NCI-H1694 treated with DMSO at 0.1 percent for 48 hours (cell line): ENCODE data around the gene CUL1.

Experiments
- DNase-seq: peaks from one replicate; lab custom pipeline; 2025; lab: John Stamatoyannopoulos, UW

The CUL1 gene

GRCh38 chr7:148761499-148762278 lies 63.0 kb downstream of the CUL1 start:
- DNase-seq = no peak

DNA sequence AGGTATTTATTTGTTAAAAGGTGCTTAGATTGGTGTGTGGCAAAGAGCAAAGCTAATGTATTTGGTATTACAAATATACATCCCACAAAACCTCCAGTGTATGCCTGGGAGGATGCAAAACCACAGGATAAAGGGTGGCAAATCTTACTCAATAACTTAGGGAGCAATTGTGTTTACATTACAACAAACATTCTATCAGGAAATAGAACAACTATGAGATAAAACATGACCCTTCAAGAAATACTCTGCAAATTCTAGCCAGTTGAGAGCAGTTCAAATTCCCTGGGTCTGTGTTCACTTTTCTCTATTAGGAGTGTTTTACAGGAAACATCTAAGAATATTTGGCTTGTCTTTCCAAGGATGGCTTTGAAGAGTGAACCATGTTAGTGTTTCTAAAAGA lies 64.9 kb downstream of the CUL1 start:
- no peak for DNase-seq

GRCh38 chr7:148770004-148770403 lies 71.3 kb downstream of the CUL1 start:
- DNase-seq = no peak

DNA sequence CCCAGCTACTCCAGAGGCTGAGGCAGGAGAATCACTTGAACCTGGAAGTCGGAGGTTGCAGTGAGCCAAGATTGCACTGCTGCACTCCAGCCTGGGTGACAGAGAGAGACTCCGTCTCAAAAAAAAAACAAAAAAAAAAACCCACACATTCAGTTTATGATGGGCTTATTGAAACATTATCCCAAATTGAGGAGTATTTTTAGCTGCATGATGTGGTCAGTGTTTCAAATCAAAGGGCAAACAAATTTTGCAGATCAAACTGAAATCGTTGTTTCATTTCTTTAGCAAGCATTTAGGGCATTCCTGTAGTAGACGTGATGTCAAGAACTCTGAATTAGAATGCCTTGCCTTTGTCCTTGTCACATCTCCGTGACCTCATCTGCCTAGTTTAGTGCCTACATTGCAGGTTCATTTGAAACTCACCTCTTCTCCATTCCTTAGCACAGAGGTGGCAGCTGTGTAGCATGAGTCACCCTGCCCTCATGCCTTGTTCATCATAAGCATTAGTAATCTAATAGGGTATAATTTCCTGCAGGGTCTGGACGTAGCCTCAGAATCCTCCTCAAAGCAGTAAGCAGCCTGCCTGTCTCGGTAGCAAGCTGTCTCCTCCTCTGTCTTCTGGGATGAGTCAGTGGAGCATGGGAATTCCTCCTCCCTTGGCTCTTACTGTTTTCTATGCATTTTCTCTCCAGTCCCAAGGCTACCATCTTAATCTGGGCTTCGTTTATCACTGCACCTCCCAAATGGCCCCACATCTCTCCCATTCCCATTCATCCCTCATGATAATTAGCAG lies 73.8 kb downstream of the CUL1 start:
- no peak for DNase-seq

- no peak for DNase-seq
These were observed 74.6 kb downstream of the CUL1 start for GRCh38 chr7:148773334-148773733.

DNA sequence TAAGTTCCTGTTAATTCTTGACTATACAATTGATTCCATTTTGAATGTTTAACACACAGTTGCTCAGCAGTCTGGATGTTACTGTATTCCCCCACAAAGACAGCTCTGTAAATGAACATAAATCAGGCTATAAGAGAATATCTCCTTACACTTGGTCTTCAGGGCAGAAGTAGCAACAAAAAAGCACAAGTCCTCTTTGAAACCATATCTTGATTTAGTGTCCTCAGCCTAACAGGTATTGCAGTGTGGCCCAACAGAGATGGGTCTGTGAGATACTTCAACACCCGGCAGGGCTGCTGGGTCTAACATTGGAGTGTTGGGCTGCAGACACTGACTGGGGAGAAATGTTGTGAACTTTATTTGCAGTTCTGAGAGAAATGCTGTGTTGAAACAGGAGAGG lies 75.8 kb downstream of the CUL1 start:
- no peak for DNase-seq

DNA sequence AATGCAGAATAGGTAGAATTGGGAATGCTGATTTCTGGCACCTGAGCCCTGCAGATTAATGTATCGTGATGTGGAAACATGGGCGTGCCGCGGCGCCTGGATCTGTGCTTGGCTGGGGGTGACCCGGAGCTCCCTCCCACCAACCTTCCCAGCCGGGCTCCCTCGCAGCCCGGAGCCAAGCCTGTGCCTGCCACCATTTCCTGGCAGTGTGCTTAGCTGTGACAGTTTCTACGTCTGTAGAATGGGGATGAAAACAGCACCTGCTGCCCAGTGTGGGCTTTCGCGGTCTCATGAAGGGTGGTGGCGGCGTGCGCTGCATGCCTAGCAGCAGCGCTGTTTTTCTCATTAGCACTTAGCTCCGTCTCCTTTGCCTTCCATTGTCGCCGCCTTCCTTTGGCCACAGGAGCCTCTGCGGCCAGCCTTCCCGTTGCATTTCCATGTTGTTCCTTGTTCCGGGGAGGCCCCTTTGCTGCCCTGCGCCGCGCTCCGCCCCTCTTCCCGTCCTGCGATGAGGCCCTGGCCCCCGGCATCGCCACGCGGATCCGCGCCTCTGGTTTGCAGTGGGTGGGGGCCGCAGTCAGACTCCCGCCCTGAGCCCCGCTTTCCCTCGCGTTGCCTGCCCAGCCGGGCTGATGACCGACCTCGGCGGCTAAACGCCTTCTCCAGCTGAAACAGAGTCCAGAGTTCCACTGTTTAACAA lies 84.2 kb downstream of the CUL1 start:
- no peak for DNase-seq

- no peak for DNase-seq
These were observed 85.3 kb downstream of the CUL1 start for GRCh38 chr7:148783801-148784527.

DNA sequence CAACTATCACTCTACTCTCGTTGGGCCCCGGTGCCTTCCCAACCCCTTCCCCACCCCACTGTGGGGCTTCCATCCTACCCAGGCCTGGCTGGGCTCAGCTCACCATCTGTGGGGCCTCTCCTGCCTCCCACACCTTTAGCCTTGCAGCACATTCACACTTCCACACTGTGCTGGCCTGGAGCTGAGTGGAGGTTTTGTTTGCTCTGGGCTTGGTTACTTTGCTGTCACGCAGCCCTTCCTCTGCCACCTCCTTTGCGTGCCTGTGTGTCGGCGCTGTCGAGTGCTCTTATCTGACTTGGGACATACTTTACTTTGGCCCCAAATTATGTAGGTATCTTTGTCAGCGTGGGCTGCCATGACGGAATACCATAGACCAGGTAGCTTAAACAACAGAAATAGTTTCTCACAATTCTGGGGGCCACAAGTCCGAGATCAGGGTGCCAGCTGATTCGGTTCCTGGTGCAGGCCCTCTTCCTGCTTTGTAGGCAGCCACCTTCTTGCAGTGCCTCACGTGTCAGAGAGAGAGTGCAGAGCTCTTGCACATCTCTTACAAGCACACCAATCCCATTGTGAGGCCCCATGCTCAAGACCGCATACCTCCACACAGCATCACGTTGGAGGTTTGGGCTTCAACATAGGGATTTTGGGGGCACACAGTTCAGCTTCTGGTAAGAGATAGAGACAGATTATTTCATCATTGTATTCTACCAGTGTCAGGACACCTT lies 89.0 kb downstream of the CUL1 start:
- DNase-seq = no peak

DNA sequence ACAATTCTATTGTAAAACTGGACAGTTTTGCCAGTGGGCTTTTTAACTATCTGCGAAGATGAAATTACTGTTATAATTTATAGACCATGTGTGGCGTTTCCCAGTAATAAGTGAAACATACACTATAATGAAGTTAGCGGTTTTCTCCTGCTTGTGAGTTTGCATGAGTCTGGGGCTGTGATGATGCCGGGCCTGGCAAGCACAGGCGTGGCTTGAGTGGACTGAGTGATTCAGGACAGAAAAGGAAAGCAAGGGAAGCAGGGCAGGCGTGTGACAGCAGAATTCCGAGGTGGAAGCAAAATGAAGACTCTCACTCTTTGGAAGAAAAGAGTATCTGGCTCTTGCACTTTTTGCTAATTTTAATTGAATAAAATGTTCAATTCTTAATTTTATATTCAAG lies 90.5 kb downstream of the CUL1 start:
- DNase-seq = no peak

GRCh38 chr7:148790131-148790726 lies 91.5 kb downstream of the CUL1 start:
- DNase-seq = no peak

GRCh38 chr7:148790850-148791249 lies 92.1 kb downstream of the CUL1 start:
- DNase-seq = no peak

- DNase-seq = no peak
These were observed 92.8 kb downstream of the CUL1 start for GRCh38 chr7:148791546-148791945.

- DNase-seq = no peak
These were observed 94.9 kb downstream of the CUL1 start for GRCh38 chr7:148793590-148793989.

DNA sequence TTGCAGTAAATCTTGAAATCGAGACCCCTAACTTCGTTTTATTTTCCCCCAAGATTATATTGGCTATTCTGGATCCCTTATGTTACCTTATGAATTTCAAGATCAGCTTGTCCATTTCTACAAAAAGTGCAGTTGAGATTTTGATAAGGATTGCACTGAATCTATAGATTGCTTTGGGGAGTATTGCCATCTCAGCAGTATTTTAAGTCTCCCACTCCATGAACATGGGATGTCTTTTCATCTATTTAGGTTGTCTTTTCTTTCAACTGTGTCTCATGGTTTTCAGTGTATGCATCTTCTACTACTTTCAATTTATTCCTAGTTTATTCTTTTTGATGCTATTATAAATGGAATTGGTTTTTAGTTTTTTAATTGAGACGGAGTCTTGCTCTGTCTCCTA lies 95.8 kb downstream of the CUL1 start:
- DNase-seq = no peak

GRCh38 chr7:148796841-148797240 lies 98.1 kb downstream of the CUL1 start:
- DNase-seq = no peak

DNA sequence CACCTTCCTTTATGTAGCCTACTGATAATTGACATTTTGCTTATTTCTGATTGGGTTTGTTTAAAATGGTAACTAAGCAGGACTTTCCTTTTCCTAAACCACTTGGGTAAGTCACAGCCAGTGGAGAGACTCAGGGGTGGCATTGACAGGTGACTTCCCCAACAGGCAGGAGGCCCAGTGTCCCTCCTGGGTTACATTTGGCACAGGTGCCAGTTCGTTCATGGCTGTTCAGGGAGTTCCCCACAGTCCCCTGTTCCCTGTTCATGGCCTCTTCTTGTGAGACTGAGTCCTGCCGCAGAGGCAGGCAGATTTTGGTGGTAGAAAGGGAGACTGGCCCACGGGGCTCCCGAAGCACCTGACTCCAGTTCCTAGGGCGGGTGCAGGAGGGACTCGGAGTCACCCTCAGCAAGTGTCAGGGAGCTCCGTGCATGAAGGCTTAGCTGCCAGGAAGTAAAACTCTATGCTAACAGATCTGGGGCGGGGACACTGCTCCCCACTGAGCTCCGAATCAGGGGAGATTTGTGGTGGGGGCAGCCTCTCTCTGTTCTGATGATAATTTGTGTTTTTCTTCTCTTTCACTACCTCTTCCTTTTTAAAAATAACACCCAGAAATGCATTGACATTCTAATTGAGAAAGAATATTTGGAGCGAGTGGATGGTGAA lies 101.3 kb downstream of the CUL1 start:
- DNase-seq = no peak

DNA sequence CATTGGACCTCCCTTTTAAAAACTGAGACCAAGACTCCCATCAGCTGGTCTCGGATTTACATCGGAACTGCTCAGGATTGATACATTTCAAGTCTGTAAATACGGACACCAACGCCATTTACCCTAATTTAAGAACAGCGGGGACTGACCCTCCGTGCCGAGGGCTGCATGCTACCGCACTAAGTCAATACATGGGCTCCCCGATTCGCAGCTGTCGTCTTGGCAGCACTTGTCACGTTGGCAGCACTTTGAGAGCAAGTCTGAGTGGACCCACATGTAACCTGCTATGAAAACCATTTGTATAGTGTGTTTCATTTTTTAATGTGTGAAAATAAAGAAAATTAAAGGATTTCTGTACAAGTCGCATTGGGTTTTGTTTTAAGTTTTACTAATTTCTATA lies 102.0 kb downstream of the CUL1 start:
- DNase-seq = no peak

DNA sequence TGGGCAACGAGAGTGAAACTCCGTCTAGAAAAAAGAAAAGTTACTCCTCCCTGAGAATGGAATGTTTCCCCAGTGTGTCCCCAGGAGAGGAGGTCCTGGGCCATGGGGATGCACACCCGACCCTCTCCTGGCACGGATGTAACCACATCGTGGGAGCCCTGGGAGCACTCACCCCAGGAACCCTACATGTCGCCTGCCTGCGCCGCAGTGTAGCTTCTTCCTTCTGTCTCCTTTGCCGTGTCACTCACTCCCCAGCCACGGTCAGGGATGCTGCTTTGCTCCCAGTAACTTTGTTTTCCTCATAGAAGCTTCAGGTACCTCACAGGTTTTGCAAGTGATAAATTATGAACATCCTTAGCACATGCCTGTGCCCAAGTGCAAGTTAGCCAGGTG lies 103.4 kb downstream of the CUL1 start:
- no peak for DNase-seq

- no peak for DNase-seq
These were observed 104.4 kb downstream of the CUL1 start for GRCh38 chr7:148803094-148803493.
